Mesodermal cell (in vitro differentiated cells): ENCODE results near the gene CFAP141. TPM values are rescaled to one million over a fixed set of nuclear protein-coding genes. Genes with fewer than 3 reads are reported as not detected.
"Not testable (repeated sequence)": the region's sequence is repeated elsewhere in the genome, so short reads cannot be mapped to it uniquely, and the experiment has no call there.

Experiments used
- H3K27ac ChIP-seq: 2 replicates; pipeline ENCODE4 v1.7.0; 2013; ENCODE audit warnings: mild to moderate bottlenecking, low read depth, low read length, moderate library complexity; ENCODE audit not compliant: severe bottlenecking
- H3K36me3 ChIP-seq: 2 replicates; pipeline ENCODE4 v1.7.1; 2013; ENCODE audit warnings: mild to moderate bottlenecking, low read length, moderate library complexity; ENCODE audit not compliant: control insufficient read depth, insufficient read depth
- H3K4me1 ChIP-seq: one replicate; pipeline ENCODE4 v1.7.1; 2013; ENCODE audit warnings: mild to moderate bottlenecking, low read length; ENCODE audit not compliant: insufficient read depth, control insufficient read depth, poor library complexity, severe bottlenecking
- H3K4me3 ChIP-seq: 2 replicates; pipeline ENCODE4 v1.7.0; 2013; ENCODE audit warnings: low read length, control low read depth, mild to moderate bottlenecking; ENCODE audit not compliant: insufficient read depth, poor library complexity, severe bottlenecking; ENCODE audit errors: extremely low read depth
- H3K9me3 ChIP-seq: 2 replicates; pipeline ENCODE4 v1.7.1; 2013; ENCODE audit warnings: mild to moderate bottlenecking, low read length, moderate library complexity; ENCODE audit not compliant: control insufficient read depth
- whole genome bisulfite sequencing, 2 experiments: methylation state at CpG; one replicate each; pipeline ENCODE4 v1.1.5; 2013; ENCODE audit warnings: missing lambda C conversion rate in 2 of 2; ENCODE audit not compliant: insufficient coverage in 2 of 2; 5-methylcytosine and 5-hydroxymethylcytosine counted together
- polyA plus RNA-seq, 2 experiments: library from polyadenylated mRNA; stranded (reverse); fragments of 50-300 nt; gene quantifications; one replicate each; pipeline ENCODE4 v1.2.3, GENCODE V29; 2013

The CFAP141 gene
- not detected for polyA plus RNA-seq (2013, experiment 1 of 2)
- not detected for polyA plus RNA-seq (2013, experiment 2 of 2)

- peak within 1 kb of the TSS; percentile 51 for H3K27ac ChIP-seq
- peaks cover 55% of the 10 kb centered on the region for H3K36me3 ChIP-seq
- no peaks in the 10 kb centered on the region for H3K4me1 ChIP-seq
- no CpG with 5 or more reads among the region's 1 CpG for whole genome bisulfite sequencing, 2 experiments
- no peak within 1 kb of the TSS for H3K4me3 ChIP-seq
- no peaks in the 10 kb centered on the region for H3K9me3 ChIP-seq
Observed at GRCh38 chr1:154206196-154206595, at the start of gene CFAP141. Gene CFAP141, minus strand, starts transcription at chr1:154206333. Its CDS starts 26 bp downstream, at chr1:154206307.

- Histone ChIP-seq H3K9me3 (no peaks in the 10 kb centered on the region), H3K4me1 (no peaks in the 10 kb centered on the region), H3K4me3 (no peak overlapping the region), H3K36me3 (peaks cover 100% of the 10 kb centered on the region), H3K27ac (no peak overlapping the region)
- WGBS, 2 experiments, result 100% methylated on average over 3 of the region's 7 CpGs
Observed at GRCh38 chr1:154253671-154254070, 47.5 kb upstream of the CFAP141 start.

DNA sequence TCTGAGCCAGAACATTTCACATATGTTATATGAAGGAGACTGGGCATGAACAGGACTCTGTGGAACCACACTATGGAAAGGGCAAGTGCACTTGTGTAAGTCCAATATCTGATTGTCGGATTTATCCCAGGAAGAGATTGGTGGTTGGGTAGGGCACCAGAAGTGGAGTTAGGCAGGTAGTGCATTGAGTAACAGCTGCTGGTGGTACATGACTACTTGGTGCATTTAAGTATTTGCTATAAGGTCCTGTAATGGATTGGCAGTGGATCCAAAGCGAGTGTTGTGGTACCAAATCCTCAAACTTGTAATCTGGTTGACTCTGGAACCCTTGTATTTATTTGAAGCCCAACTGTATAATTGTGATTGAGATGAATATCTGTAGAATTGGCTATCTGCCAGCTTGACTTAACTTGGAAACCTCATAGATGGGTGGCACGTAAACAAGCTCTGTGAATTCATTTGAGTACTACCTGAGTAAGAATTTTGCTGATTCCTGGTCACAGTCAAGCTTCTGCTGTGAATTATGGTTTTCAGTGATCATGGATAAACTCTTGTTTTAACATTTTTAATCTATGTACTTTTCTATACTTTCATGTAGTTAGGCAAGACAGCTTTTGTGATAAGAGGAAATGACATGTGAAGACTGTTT, 35.7 kb upstream of the CFAP141 start:
- H3K36me3 ChIP-seq, result peaks cover 98% of the 10 kb centered on the region
- H3K4me3 ChIP-seq, result no peak overlapping the region
- H3K9me3 ChIP-seq, result no peaks in the 10 kb centered on the region
- WGBS, 2 experiments, result 95 to 100% methylated on average over 2 to 3 of the region's 3 CpGs
- no peaks in the 10 kb centered on the region for H3K4me1 ChIP-seq
- H3K27ac ChIP-seq, result no peak overlapping the region

- Histone ChIP-seq H3K9me3 (no peaks in the 10 kb centered on the region), H3K27ac (no peak overlapping the region), H3K4me3 (no peak overlapping the region), H3K36me3 (peaks cover 98% of the 10 kb centered on the region), H3K4me1 (no peaks in the 10 kb centered on the region)
- no CpG with 5 or more reads among the region's 3 CpGs for WGBS, 2 experiments
Observed at GRCh38 chr1:154240294-154240833, 34.2 kb upstream of the CFAP141 start.

- H3K4me1 ChIP-seq, result no peaks in the 10 kb centered on the region
- H3K9me3 ChIP-seq, result no peaks in the 10 kb centered on the region
- 91 to 100% methylated on average over 1 to 3 of the region's 3 CpGs for WGBS, 2 experiments
- H3K27ac ChIP-seq, result no peak overlapping the region
- peaks cover 98% of the 10 kb centered on the region for H3K36me3 ChIP-seq
- no peak overlapping the region for H3K4me3 ChIP-seq
Observed at GRCh38 chr1:154239491-154239890, 33.4 kb upstream of the CFAP141 start.

DNA sequence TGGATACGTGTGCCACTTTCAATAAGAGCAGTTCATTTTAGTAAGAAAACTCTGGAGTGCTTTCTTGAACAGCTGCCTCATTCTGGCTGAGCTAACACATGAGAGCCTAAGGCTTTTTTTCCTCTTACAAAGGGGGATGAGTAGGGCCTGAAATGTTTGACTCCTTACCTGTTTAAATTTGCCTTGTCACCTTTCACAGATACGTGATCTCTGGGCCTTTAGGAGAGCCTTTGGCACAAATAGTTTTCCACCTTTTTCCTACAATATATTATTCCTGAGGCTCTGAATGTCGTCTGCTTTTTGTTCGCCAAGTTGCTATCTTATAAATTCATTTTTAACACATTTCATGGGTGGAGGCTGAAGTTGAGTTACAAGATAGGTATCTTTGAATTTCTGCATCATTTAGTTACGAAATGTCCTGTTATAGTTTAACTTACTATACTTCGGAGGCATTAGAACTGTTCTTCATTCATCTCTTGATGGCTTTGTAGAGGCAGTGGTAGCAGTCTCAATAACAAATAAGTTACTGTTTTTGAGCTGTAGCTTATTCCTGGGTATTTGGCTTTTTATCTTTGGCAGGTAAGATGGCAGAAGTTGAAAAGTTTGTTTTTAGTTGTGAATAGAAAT, 31.9 kb upstream of the CFAP141 start:
- 98 to 100% methylated on average over 2 to 4 of the region's 6 CpGs for WGBS, 2 experiments
- peaks cover 98% of the 10 kb centered on the region for H3K36me3 ChIP-seq
- H3K4me1 ChIP-seq, result no peaks in the 10 kb centered on the region
- no peaks in the 10 kb centered on the region for H3K9me3 ChIP-seq
- H3K4me3 ChIP-seq, result no peak overlapping the region
- H3K27ac ChIP-seq, result no peak overlapping the region

GRCh38 chr1:154237435-154237834, 31.3 kb upstream of the CFAP141 start:
- H3K4me3 ChIP-seq, result no peak overlapping the region
- peaks cover 98% of the 10 kb centered on the region for H3K36me3 ChIP-seq
- WGBS, 2 experiments, result 100% methylated on average over 1 of the region's 2 CpGs
- no peak overlapping the region for H3K27ac ChIP-seq
- no peaks in the 10 kb centered on the region for H3K4me1 ChIP-seq
- H3K9me3 ChIP-seq, result no peaks in the 10 kb centered on the region

- Histone ChIP-seq H3K4me3 (no peak overlapping the region), H3K4me1 (no peaks in the 10 kb centered on the region), H3K36me3 (peaks cover 94% of the 10 kb centered on the region), H3K9me3 (no peaks in the 10 kb centered on the region), H3K27ac (no peak overlapping the region)
- 97 to 100% methylated on average over 3 to 4 of the region's 4 CpGs for WGBS, 2 experiments
Observed at GRCh38 chr1:154236855-154237254, 30.7 kb upstream of the CFAP141 start.

DNA sequence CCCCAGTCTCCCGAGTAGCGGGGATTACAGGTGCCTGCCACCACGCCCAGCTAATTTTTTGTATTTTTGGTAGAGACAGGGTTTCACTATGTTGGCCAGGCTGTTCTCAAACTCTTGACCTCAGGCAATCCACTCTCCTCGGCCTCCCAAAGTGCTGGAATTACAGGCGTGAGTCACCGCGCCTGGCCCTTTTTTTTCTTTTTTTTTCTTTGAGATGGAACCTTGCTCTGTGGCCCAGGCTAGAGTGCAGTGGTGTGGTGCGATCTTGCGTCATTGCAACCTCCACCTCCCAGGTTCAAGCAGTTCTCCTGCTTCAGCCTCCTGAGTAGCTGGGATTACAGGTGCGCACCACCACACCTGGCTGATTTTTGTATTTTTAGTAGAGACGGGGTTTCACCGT, 27.0 kb upstream of the CFAP141 start:
- H3K4me3 ChIP-seq, H3K27ac ChIP-seq, H3K4me1 ChIP-seq, H3K9me3 ChIP-seq: not testable (repeated sequence)
- peaks cover 96% of the 10 kb centered on the region for H3K36me3 ChIP-seq
- WGBS, 2 experiments, result 89 to 99% methylated on average over 5 to 10 of the region's 12 CpGs

GRCh38 chr1:154231112-154231511, 25.0 kb upstream of the CFAP141 start:
- H3K36me3 ChIP-seq, result peaks cover 95% of the 10 kb centered on the region
- WGBS, 2 experiments, result 83% methylated on average over 1 of the region's 3 CpGs; no CpG with 5 or more reads in 1 of the 2 experiments

DNA sequence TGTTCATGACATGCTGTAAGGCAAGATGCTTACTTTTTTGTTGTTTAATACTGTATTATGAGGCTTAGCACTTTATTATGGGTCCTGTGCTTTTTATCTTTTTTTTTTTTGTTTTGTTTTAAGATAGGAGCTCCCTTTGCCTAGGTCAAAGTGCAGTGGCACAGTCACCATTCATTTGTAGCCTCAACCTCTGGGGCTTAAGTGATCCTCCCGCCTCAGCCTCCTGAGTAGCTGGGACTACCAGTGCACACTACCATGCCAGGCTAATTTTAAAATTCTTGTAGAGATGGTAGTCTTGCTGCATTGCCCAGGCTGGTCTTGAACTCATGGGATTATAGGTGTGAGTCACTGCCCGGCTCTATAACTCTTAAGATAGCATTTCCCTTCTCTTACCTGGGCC, 19.2 kb upstream of the CFAP141 start:
- WGBS, 2 experiments, result 80 to 93% methylated on average over 1 to 2 of the region's 2 CpGs
- Histone ChIP-seq H3K27ac (no peak overlapping the region), H3K4me1 (no peaks in the 10 kb centered on the region), H3K9me3 (no peaks in the 10 kb centered on the region), H3K36me3 (peaks cover 65% of the 10 kb centered on the region), H3K4me3 (no peak overlapping the region)

More at GRCh38 chr1:154231112-154231511, 25.0 kb upstream of the CFAP141 start:
- not testable (repeated sequence) for H3K9me3 ChIP-seq, H3K27ac ChIP-seq, H3K4me3 ChIP-seq, H3K4me1 ChIP-seq
